ENCODE results near the gene RET. TPM values are rescaled to one million over a fixed set of nuclear protein-coding genes. Genes with fewer than 3 reads are reported as not detected.

Gene RET
- total RNA-seq, 2 donors from 2014 or later, result 1.9 to 3.3 TPM

DNA sequence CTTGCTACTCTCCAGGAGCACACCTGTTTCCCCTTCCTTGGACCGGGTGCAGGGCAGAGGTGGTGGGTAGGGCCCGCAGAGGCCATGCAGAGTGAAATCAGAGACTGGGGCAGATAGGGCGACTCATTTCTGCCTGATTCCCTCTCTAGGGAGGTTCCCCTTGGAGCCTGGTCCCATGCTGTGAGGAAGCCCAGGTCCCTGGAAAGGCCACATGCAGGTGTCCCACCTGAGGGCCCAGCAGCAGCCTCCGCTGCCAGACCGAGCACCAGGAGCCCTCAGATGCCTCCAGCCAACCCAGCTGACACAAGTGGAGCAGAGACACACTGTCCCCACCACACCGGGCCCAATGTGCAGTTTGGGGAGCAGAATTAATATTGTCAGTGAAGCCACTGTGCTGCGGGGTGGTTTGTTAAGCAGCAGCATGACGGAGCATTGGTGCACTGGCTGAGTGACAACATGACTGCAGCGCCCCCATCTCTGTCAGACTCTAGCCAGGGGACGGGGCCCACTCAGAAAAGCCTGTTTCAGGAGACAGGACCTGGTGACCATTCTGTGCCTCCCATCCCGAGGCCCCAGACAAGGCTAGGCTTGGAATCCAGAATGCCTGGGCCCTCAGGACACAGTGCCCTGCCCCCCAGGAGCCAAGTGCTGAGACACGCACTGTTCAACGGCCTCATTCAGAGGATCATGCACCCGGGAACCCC is 30.4 kb upstream of the RET start:
- Histone ChIP-seq H3K4me3 (no peak overlapping the region), H3K27me3 (no peaks in the 10 kb centered on the region), H3K4me1 (no peaks in the 10 kb centered on the region), H3K27ac (no peak overlapping the region), H3K9me3 (no peaks in the 10 kb centered on the region), H3K36me3 (no peaks in the 10 kb centered on the region), H3K9ac (ENCODE audit: low read depth in 2 of 2, low read length in 2 of 2) (no peak overlapping the region)
- TF ChIP-seq, protein P1, sequence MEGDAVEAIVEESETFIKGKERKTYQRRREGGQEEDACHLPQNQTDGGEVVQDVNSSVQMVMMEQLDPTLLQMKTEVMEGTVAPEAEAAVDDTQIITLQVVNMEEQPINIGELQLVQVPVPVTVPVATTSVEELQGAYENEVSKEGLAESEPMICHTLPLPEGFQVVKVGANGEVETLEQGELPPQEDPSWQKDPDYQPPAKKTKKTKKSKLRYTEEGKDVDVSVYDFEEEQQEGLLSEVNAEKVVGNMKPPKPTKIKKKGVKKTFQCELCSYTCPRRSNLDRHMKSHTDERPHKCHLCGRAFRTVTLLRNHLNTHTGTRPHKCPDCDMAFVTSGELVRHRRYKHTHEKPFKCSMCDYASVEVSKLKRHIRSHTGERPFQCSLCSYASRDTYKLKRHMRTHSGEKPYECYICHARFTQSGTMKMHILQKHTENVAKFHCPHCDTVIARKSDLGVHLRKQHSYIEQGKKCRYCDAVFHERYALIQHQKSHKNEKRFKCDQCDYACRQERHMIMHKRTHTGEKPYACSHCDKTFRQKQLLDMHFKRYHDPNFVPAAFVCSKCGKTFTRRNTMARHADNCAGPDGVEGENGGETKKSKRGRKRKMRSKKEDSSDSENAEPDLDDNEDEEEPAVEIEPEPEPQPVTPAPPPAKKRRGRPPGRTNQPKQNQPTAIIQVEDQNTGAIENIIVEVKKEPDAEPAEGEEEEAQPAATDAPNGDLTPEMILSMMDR (IDR thresholded peaks at IDR 0.05), result no peak
- DNase-seq, result no peak
- intact Hi-C loops (cut with DNase I), result no loop called here

DNA sequence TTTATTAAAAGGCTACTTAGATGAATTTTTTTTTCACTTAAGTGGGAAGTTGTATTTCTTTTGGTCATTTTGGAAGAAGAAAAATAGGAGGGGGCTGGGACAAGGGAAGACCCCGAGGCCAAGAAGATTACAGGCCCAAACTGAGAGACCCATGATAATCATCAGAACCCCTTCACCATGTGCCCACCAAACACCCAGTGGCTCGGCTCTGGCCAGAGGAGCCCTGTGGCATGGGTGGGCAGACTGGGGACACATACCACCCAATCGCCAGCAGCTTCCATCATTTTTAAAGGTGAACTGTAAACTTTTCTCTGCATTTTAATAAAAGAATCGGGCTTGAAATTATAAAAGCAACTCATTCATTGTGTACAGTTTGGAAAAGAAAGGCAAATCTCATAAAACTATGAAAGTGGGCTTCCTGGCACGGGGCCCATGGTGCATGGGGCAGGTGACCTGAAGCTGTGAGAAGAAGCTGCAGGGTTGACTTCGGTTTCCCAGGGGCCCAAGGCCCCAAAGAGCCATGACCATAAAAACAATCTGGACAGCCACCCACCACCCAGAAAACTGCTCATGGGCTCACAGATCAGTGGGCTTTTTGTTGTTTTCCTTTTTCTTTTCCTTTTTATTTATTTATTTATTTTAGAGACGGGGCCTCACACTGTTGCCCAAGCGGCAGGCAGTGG is 29.4 kb upstream of the RET start:
- Histone ChIP-seq H3K9me3 (no peaks in the 10 kb centered on the region), H3K27me3 (no peaks in the 10 kb centered on the region), H3K36me3 (no peaks in the 10 kb centered on the region), H3K9ac (ENCODE audit: low read depth in 2 of 2, low read length in 2 of 2) (no peak overlapping the region), H3K27ac (no peak overlapping the region), H3K4me3 (no peak overlapping the region), H3K4me1 (no peaks in the 10 kb centered on the region)
- TF ChIP-seq, protein P1 (IDR thresholded peaks at IDR 0.05), result no peak
- DNase-seq, result no peak
- intact Hi-C loops (cut with DNase I), result no loop called here

DNA sequence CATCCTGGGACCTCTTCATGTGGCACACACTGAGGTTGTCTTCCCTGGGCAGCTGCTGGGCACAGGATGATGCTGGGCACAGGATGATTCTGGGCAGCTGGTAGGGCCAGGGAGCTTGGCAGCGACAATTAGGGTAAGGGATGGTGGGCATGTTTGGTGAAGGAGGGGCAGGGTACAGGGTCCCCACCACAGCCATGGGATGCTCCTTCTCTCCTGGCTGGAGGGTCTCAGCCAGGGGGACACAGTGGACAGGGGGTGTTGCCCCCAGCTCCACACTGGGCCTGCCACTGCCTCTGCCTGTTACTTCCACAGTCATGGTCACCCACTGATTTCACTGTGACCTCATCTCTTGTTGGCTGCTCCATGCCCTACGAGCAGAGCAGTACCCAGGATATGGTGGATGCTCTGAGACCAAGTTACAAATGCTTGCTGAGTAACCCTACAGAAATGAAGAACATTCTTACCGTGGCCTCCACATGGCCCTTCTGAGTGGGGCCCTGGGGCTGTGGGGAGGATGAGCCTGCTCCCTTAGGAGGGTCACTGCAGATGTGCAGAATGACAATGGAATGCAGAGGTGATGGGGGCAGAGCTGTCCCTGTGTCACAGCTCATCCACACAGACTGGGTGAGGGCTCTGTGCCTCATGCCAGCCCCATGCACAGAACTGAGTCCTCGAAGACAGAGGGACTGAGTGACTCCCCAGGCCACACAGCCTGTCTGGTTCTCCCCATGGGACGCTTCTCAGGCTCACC is 28.4 kb upstream of the RET start:
- Histone ChIP-seq H3K9ac (ENCODE audit: low read depth in 2 of 2, low read length in 2 of 2) (no peak overlapping the region), H3K27me3 (no peaks in the 10 kb centered on the region), H3K4me1 (no peaks in the 10 kb centered on the region), H3K36me3 (no peaks in the 10 kb centered on the region), H3K4me3 (no peak overlapping the region), H3K27ac (no peak overlapping the region), H3K9me3 (no peaks in the 10 kb centered on the region)
- TF ChIP-seq, protein P1 (IDR thresholded peaks at IDR 0.05), result no peak
- DNase-seq, result no peak
- intact Hi-C loops (cut with DNase I), result no loop called here

DNA sequence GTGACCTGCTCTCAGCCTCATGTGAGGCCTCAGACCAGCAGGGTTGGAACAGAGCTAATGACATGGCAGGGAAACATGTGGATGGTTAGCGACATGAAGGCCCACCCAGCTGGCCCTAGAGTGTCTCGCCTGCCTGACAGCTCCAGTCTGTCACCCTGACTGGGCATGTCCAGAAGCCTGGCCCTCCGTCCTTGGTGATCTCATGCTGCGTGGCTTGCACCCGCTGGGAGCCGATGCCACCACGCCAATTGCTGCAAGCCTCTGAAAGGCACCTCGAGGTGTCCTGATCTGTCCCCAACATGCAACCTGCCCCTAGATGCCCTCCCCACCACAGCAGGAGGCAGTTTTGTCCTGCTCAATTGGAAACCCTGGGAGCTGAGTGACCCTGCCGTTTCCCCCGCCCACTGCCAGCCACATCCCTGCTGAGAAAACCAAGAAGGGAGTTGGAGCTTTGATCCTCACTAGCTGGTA is 27.8 kb upstream of the RET start:
- intact Hi-C loops (cut with DNase I), result no loop called here
- no peak overlapping the region for H3K9ac ChIP-seq (ENCODE audit: low read depth in 2 of 2, low read length in 2 of 2)
- TF ChIP-seq, protein P1 (IDR thresholded peaks at IDR 0.05), result no peak
- no peaks in the 10 kb centered on the region for H3K27me3 ChIP-seq
- no peaks in the 10 kb centered on the region for H3K4me1 ChIP-seq
- no peak overlapping the region for H3K4me3 ChIP-seq
- no peaks in the 10 kb centered on the region for H3K9me3 ChIP-seq
- no peak for DNase-seq
- H3K36me3 ChIP-seq, result no peaks in the 10 kb centered on the region
- H3K27ac ChIP-seq, result no peak overlapping the region

DNA sequence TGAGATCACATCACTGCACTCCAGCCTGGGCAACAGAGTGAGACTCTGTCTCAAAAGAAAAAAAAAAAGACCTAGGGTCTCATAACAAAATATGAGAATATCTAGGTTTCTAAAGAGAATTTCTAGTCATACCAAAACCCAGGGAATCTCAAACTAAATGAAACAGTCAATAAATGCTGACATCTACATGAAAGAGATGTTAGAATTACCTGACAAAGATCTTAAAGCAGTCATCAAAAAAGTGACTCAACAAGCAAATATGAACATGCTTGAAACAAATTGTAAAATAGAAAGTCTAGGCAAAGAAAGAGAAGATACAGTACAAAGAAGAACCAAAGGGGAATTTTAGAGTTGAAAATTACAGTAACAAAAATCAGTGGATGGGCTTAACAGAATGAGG is 26.9 kb upstream of the RET start:
- no peak for DNase-seq
- intact Hi-C loops (cut with DNase I), result no loop called here

More for the DNA sequence above, 26.9 kb upstream of the RET start:
- Histone ChIP-seq H3K4me3 (no peak overlapping the region), H3K9ac (ENCODE audit: low read depth in 2 of 2, low read length in 2 of 2) (no peak overlapping the region), H3K27me3 (no peaks in the 10 kb centered on the region), H3K27ac (no peak overlapping the region), H3K9me3 (no peaks in the 10 kb centered on the region), H3K36me3 (no peaks in the 10 kb centered on the region), H3K4me1 (no peaks in the 10 kb centered on the region)
- TF ChIP-seq, protein P1 (IDR thresholded peaks at IDR 0.05), result no peak
